NB4 (cell line): ENCODE results near the gene CUX1.

ENCODE experiments used
- POLR2A ChIP-seq: IDR thresholded peaks from 2 replicates; pipeline ENCODE4 v1.6.1; 2011; ENCODE audit warnings: mild to moderate bottlenecking; ENCODE audit not compliant: insufficient read length; ENCODE audit errors: extremely low read depth
- TF ChIP-seq, protein P1 (sequence below): IDR thresholded peaks from one replicate; pipeline ENCODE4 v1.5.1; 2012; ENCODE audit warnings: low read depth, low read length

DNA sequence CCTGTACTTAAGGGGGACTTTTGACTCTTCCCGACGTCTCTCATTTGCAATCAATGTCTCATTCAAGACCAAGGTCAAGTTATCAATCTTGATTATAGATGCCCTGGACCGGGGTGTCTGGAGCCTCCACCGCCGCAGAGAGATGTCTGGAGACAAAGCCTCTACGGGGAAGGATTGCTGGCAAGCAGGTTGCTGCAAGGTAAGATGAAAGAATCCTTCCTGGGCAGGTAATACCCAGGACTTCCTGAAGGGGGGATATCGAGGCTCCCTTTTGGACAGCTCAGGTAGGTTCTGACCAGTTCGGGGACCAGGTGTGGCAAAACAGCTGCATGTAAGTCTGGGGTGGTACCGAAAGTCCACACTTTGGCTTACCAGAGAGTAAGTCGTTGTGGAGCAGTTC lies 12.5 kb upstream of the CUX1 start:
- TF ChIP-seq, protein P1, sequence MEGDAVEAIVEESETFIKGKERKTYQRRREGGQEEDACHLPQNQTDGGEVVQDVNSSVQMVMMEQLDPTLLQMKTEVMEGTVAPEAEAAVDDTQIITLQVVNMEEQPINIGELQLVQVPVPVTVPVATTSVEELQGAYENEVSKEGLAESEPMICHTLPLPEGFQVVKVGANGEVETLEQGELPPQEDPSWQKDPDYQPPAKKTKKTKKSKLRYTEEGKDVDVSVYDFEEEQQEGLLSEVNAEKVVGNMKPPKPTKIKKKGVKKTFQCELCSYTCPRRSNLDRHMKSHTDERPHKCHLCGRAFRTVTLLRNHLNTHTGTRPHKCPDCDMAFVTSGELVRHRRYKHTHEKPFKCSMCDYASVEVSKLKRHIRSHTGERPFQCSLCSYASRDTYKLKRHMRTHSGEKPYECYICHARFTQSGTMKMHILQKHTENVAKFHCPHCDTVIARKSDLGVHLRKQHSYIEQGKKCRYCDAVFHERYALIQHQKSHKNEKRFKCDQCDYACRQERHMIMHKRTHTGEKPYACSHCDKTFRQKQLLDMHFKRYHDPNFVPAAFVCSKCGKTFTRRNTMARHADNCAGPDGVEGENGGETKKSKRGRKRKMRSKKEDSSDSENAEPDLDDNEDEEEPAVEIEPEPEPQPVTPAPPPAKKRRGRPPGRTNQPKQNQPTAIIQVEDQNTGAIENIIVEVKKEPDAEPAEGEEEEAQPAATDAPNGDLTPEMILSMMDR = peak; percentile 38
- no peak for TF ChIP-seq POLR2A
